ENCODE measurements around the gene RGP1. TPM values are rescaled to one million over a fixed set of nuclear protein-coding genes. Genes with fewer than 3 reads are reported as not detected.

The RGP1 gene
- total RNA-seq, 1 donor from 2014 or later: 51.4 TPM

DNA sequence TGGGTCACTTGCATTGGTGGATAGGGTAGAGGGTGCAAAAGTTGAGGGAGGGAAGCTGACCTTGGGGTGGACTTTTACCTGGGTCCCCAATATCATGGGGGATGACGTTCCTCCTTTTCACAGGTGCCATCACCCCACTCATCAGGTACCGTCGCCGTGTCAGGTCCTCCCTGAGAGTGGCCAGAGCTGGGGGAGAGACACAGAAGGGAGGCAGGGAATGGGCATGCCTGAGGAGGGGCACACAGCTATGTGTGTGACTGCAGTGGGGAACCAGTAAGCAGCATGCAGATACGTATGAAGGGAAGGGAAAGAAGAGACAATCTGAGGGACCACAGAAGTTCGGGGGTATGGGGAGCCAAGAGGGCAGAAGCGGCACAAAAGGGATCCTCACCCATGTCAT, 10.2 kb upstream of the RGP1 start:
- TF ChIP-seq, protein P1, sequence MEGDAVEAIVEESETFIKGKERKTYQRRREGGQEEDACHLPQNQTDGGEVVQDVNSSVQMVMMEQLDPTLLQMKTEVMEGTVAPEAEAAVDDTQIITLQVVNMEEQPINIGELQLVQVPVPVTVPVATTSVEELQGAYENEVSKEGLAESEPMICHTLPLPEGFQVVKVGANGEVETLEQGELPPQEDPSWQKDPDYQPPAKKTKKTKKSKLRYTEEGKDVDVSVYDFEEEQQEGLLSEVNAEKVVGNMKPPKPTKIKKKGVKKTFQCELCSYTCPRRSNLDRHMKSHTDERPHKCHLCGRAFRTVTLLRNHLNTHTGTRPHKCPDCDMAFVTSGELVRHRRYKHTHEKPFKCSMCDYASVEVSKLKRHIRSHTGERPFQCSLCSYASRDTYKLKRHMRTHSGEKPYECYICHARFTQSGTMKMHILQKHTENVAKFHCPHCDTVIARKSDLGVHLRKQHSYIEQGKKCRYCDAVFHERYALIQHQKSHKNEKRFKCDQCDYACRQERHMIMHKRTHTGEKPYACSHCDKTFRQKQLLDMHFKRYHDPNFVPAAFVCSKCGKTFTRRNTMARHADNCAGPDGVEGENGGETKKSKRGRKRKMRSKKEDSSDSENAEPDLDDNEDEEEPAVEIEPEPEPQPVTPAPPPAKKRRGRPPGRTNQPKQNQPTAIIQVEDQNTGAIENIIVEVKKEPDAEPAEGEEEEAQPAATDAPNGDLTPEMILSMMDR (IDR thresholded peaks at IDR 0.05; ENCODE audit: unreplicated experiment): no peak
- Mint-ChIP-seq H3K4me1 (ENCODE audit: unreplicated experiment) (peaks cover 21% of the 10 kb centered on the region), H3K4me3 (ENCODE audit: unreplicated experiment) (peak overlapping the region; percentile 47), H3K27me3 (ENCODE audit: unreplicated experiment) (peaks cover 4% of the 10 kb centered on the region), H3K36me3 (ENCODE audit: low read depth, unreplicated experiment) (peaks cover 65% of the 10 kb centered on the region), H3K9me3 (ENCODE audit: unreplicated experiment) (no peaks in the 10 kb centered on the region), H3K27ac (ENCODE audit: unreplicated experiment) (peak overlapping the region; percentile 78)
- DNase-seq (ENCODE audit: low spot score): no peak

DNA sequence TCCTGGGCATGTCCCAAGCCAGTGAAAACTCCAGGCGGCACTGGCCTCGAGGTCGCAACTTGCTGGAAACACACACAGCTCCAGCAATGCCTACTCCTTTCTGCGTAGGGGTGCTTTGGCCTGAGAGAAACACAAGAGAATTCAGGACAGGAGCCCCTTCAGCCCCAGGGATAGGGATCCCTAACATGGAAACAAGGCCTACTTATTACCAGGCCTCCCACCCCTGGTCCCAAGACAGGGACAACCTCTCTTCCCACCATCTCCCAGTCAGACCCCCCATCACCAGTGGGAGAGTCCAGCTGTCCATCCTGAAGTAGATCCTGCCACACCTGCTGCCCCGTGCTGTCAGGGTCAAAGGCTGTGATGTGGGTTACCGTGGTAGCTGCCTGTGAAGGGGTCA, 8.8 kb upstream of the RGP1 start:
- H3K27ac Mint-ChIP-seq (ENCODE audit: unreplicated experiment): no peak overlapping the region
- no peaks in the 10 kb centered on the region for H3K9me3 Mint-ChIP-seq (ENCODE audit: unreplicated experiment)
- no peak overlapping the region for H3K4me3 Mint-ChIP-seq (ENCODE audit: unreplicated experiment)
- H3K36me3 Mint-ChIP-seq (ENCODE audit: low read depth, unreplicated experiment): peaks cover 69% of the 10 kb centered on the region
- peaks cover 6% of the 10 kb centered on the region for H3K27me3 Mint-ChIP-seq (ENCODE audit: unreplicated experiment)
- H3K4me1 Mint-ChIP-seq (ENCODE audit: unreplicated experiment): peaks cover 29% of the 10 kb centered on the region
- TF ChIP-seq, protein P1 (IDR thresholded peaks at IDR 0.05; ENCODE audit: unreplicated experiment): no peak
- no peak for DNase-seq (ENCODE audit: low spot score)

DNA sequence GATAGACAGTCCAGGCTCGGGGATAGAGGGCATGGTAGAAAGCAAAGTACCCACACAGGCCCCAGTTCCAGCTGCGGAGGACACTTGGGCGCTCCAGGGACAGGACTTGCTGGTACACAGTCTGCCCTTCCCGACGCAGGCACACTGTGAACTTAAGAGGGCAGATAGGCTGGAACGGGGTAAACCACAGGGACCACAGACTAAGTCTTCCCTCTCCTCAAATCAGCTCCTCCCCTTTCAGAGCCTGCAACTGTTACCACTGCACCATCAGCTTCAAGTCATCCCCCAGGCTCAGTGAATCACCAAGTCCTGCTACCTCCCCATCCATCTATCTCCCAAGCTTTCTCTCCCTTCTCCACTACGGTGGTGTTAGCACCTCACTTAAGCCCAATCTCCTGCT, 7.3 kb upstream of the RGP1 start:
- Mint-ChIP-seq H3K27ac (ENCODE audit: unreplicated experiment) (peak overlapping the region; percentile 11), H3K9me3 (ENCODE audit: unreplicated experiment) (no peaks in the 10 kb centered on the region), H3K4me1 (ENCODE audit: unreplicated experiment) (peaks cover 34% of the 10 kb centered on the region), H3K27me3 (ENCODE audit: unreplicated experiment) (peaks cover 6% of the 10 kb centered on the region), H3K36me3 (ENCODE audit: low read depth, unreplicated experiment) (peaks cover 71% of the 10 kb centered on the region), H3K4me3 (ENCODE audit: unreplicated experiment) (peak overlapping the region; percentile 6)
- TF ChIP-seq, protein P1 (IDR thresholded peaks at IDR 0.05; ENCODE audit: unreplicated experiment): no peak
- DNase-seq (ENCODE audit: low spot score): no peak

DNA sequence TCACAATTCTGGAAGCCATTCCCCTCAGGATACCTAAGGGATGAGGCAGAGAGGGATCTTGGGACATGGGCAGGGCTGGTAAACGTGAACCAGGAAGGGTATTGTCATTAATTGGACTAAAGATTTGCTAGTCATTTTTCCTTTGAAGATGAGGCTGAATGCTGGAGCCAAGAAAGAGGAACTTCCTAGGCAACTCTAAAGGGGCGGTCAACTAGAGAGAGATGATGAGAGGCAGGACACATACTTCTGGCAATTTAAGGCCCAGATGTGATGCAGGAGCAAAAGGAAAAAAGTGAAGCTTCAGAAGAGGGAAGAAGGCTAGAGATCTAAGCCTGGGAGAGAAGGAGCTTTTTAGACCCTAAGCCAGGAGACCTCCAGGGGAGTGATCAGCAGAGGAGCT, 5.6 kb upstream of the RGP1 start:
- Mint-ChIP-seq H3K4me1 (ENCODE audit: unreplicated experiment) (peaks cover 44% of the 10 kb centered on the region), H3K36me3 (ENCODE audit: low read depth, unreplicated experiment) (peaks cover 68% of the 10 kb centered on the region), H3K4me3 (ENCODE audit: unreplicated experiment) (peak overlapping the region; percentile 49), H3K27me3 (ENCODE audit: unreplicated experiment) (peaks cover 6% of the 10 kb centered on the region), H3K9me3 (ENCODE audit: unreplicated experiment) (no peaks in the 10 kb centered on the region), H3K27ac (ENCODE audit: unreplicated experiment) (no peak overlapping the region)
- TF ChIP-seq, protein P1 (IDR thresholded peaks at IDR 0.05; ENCODE audit: unreplicated experiment): no peak
- no peak for DNase-seq (ENCODE audit: low spot score)

DNA sequence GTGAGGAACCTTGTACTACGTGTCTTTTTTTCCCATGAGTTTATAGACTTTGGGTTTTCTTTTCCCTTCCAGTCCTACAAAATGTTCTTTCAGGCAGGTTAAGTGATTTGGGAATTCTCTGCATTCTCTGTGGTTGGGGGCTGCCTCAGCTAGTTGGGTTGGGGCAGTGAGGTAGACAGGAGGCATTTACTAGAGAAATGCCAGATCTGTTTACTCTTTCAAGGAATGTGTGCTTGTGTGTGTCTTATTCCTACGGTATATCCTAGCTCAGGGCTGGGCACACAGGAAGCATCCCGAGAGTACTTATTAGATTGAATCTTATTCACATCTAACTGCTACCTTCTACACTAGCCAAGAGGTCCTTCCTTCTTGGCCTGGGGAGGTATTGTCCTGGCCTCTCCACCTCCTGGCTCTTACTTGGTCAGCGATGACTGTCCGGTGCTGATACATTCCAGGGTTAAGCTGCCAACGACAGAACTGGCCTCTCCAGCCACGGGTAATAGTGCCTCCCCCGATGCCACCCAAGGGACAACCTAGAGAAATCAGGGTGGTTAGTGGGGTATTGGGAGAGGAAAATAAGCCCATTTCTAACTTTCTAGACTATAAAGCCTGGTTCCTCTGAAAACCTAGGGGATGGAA, 5.1 kb upstream of the RGP1 start:
- no peak for DNase-seq (ENCODE audit: low spot score)
- Mint-ChIP-seq H3K36me3 (ENCODE audit: low read depth, unreplicated experiment) (peaks cover 62% of the 10 kb centered on the region), H3K9me3 (ENCODE audit: unreplicated experiment) (no peaks in the 10 kb centered on the region), H3K27ac (ENCODE audit: unreplicated experiment) (no peak overlapping the region), H3K4me3 (ENCODE audit: unreplicated experiment) (peak overlapping the region; percentile 77), H3K27me3 (ENCODE audit: unreplicated experiment) (peaks cover 6% of the 10 kb centered on the region), H3K4me1 (ENCODE audit: unreplicated experiment) (peaks cover 44% of the 10 kb centered on the region)
- TF ChIP-seq, protein P1 (IDR thresholded peaks at IDR 0.05; ENCODE audit: unreplicated experiment): no peak
